HCT116 (cell line): ENCODE data around the gene IL6R. TPM values are rescaled to one million over a fixed set of nuclear protein-coding genes. Genes with fewer than 3 reads are reported as not detected.
A peak's percentile ranks its signal among the peaks of the same experiment; 100 is the strongest.

ENCODE experiments used
- ATAC-seq: fragments of 200-7000 bp; cut with Tn5 transposase; 2 replicates; pipeline ENCODE4 v1.9.1; 2020; ENCODE audit warnings: mild to moderate bottlenecking, moderate library complexity
- BruUV-seq: library from RNA; stranded (reverse); fragments of 400-500 nt; replicated peaks from 2 replicates; lab custom pipeline; 2021; lab: Mats Ljungman, UMichigan
- CTCF ChIA-PET: fragments of 300-600 bp; sonication (Branson Sonifier 250); formaldehyde crosslinking; loops from one replicate; lab custom pipeline; 2021; ENCODE audit warnings: antibody characterized with exemption; lab: Charles Lee
- POLR2A ChIA-PET: fragments of 300-600, 350-600 bp; sonication (Branson Sonifier 250); formaldehyde crosslinking; loops from one replicate; lab custom pipeline; 2021; ENCODE audit warnings: antibody characterized with exemption; lab: Charles Lee
- RAD21 ChIA-PET, 2 experiments: fragments of 300-600 bp; sonication (Branson Sonifier 250); formaldehyde crosslinking; loops; one replicate each; lab custom pipeline; 2023; ENCODE audit warnings: low total read pairs in 2 of 2; ENCODE audit not compliant: uncharacterized antibody in 2 of 2, unreplicated experiment in 2 of 2, low non-redundant PET in 1 of 2; lab: Charles Lee
- DNase-seq: peaks from one replicate; pipeline ENCODE4 v3.0.0-alpha.2; 2010; ENCODE audit warnings: low read depth, low spot score
- H2AFZ ChIP-seq: fragments of 200-600 bp; shearing (Covaris generic), sonication (generic); 2 replicates; pipeline ENCODE4 v1.6.1; 2017; ENCODE audit warnings: low read depth, mixed run types, mixed read lengths, antibody characterized with exemption, low read length; ENCODE audit not compliant: poor library complexity, severe bottlenecking
- H3K27ac ChIP-seq: 2 replicates; pipeline ENCODE4 v1.5.1; 2012; ENCODE audit warnings: low read depth, low read length
- H3K27me3 ChIP-seq: fragments of 200-600 bp; sonication (generic); 2 replicates; pipeline ENCODE4 v1.6.1; 2016; ENCODE audit warnings: mixed run types, low read length, mixed read lengths; ENCODE audit not compliant: insufficient read depth
- H3K36me3 ChIP-seq, 2 experiments: fragments of 200-500 bp in 1 of 2; fragments of 200-600 bp in 1 of 2; sonication (Bioruptor generic) in 1 of 2; sonication (generic) in 1 of 2; 2 replicates each; pipeline versions ENCODE4 v1.5.1 to v1.6.1; 2014 to 2016; ENCODE audit warnings: low read length in 2 of 2, inconsistent platforms in 1 of 2, mixed read lengths in 1 of 2, mixed run types in 1 of 2; ENCODE audit not compliant: insufficient read depth in 2 of 2, control insufficient read depth in 1 of 2
- H3K4me1 ChIP-seq, 2 experiments: fragments of 200-600 bp in 1 of 2; sonication (generic) in 1 of 2; 2 replicates each; pipeline versions ENCODE4 v1.5.1 to v1.6.1; 2012 to 2017; ENCODE audit warnings: low read length in 2 of 2, inconsistent platforms in 1 of 2, mild to moderate bottlenecking in 1 of 2, mixed read lengths in 1 of 2, mixed run types in 1 of 2, moderate library complexity in 1 of 2; ENCODE audit not compliant: insufficient read depth in 2 of 2, control insufficient read depth in 1 of 2
- H3K4me2 ChIP-seq: fragments of 200-600 bp; sonication (generic); 2 replicates; pipeline ENCODE4 v1.6.1; 2017; ENCODE audit warnings: mixed run types, low read length, mixed read lengths
- H3K4me3 ChIP-seq, 2 experiments: fragments of 200-600 bp in 1 of 2; sonication (generic) in 1 of 2; replicated peaks in 1 of 2; 2 replicates each; pipeline ENCODE4 v1.5.1; 2011 to 2016; ENCODE audit warnings: low read length in 2 of 2, control low read depth in 1 of 2, low read depth in 1 of 2, mild to moderate bottlenecking in 1 of 2, mixed read lengths in 1 of 2, mixed run types in 1 of 2
- H3K79me2 ChIP-seq: fragments of 200-600 bp; sonication (generic); 2 replicates; pipeline ENCODE4 v1.6.1; 2017; ENCODE audit warnings: mild to moderate bottlenecking, mixed run types, low read length, moderate library complexity, mixed read lengths; ENCODE audit not compliant: insufficient read depth
- H3K9ac ChIP-seq: fragments of 200-600 bp; sonication (generic); 2 replicates; pipeline ENCODE4 v1.6.1; 2016; ENCODE audit warnings: low read length, mixed read lengths
- H3K9me2 ChIP-seq: fragments of 200-600 bp; sonication (generic), shearing (Covaris generic); 2 replicates; pipeline ENCODE4 v1.6.1; 2017; ENCODE audit warnings: mixed run types, mild to moderate bottlenecking, moderate library complexity; ENCODE audit not compliant: insufficient read depth
- H3K9me3 ChIP-seq, 2 experiments: fragments of 200-500 bp in 1 of 2; fragments of 200-600 bp in 1 of 2; sonication (Bioruptor generic) in 1 of 2; sonication (generic) in 1 of 2; 2 replicates each; pipeline ENCODE4 v1.6.1; 2014 to 2017; ENCODE audit warnings: low read length in 2 of 2, mixed read lengths in 2 of 2, inconsistent platforms in 1 of 2, low read depth in 1 of 2, mild to moderate bottlenecking in 1 of 2, mixed run types in 1 of 2, moderate library complexity in 1 of 2; ENCODE audit not compliant: control insufficient read depth in 1 of 2, insufficient read depth in 1 of 2
- H4K20me1 ChIP-seq: fragments of 200-600 bp; sonication (generic), shearing (Covaris generic); 2 replicates; pipeline ENCODE4 v1.6.1; 2017; ENCODE audit warnings: mixed run types, mild to moderate bottlenecking, moderate library complexity; ENCODE audit not compliant: insufficient read depth
- CEBPB ChIP-seq: IDR thresholded peaks from 2 replicates; pipeline ENCODE4 v1.6.1; 2012; ENCODE audit warnings: low read depth
- EZH2 ChIP-seq: fragments of 200-600 bp; sonication (generic); IDR thresholded peaks from 2 replicates; pipeline ENCODE4 v1.6.1; 2017; ENCODE audit warnings: antibody characterized with exemption, mixed run types
- EZH2phosphoT487 ChIP-seq: fragments of 200-600 bp; IDR thresholded peaks from 2 replicates; pipeline ENCODE4 v1.6.1; 2018; ENCODE audit warnings: antibody characterized with exemption, borderline replicate concordance
- JUND ChIP-seq: IDR thresholded peaks from 2 replicates; pipeline ENCODE4 v1.6.1; 2012
- POLR2A ChIP-seq: IDR thresholded peaks from 2 replicates; pipeline ENCODE4 v1.7.0; 2011; ENCODE audit warnings: borderline replicate concordance; ENCODE audit not compliant: insufficient read depth, insufficient read length; ENCODE audit errors: extremely low read depth
- RAD21 ChIP-seq: IDR thresholded peaks from 2 replicates; pipeline ENCODE4 v1.6.1; 2012; ENCODE audit warnings: low read depth, mild to moderate bottlenecking
- SRF ChIP-seq: IDR thresholded peaks from 2 replicates; pipeline ENCODE4 v1.6.1; 2012; ENCODE audit warnings: low read depth
- YY1 ChIP-seq: IDR thresholded peaks from 2 replicates; pipeline ENCODE4 v1.6.1; 2011; ENCODE audit warnings: low read length, low read depth, moderate library complexity, mild to moderate bottlenecking; ENCODE audit not compliant: insufficient replicate concordance; ENCODE audit errors: extremely low read depth
- intact Hi-C: fragments of 100-400 bp; cut with micrococcal nuclease; formaldehyde crosslinking; loops from 2 replicates; pipeline ENCODE4 v1.10.0; 2022
- total RNA-seq: library from RNA; stranded (reverse); gene quantifications from one replicate; pipeline ENCODE4 v1.2.1, GENCODE V29; 2021; ENCODE audit not compliant: unreplicated experiment

The IL6R gene
- total RNA-seq, 1 experiment from 2014 or later: 6.8 TPM

- Histone ChIP-seq H3K4me3 (no peak overlapping the region), H3K9me2 (no peaks in the 10 kb centered on the region), H4K20me1 (no peaks in the 10 kb centered on the region), H3K4me2 (no peak overlapping the region), H3K9me3 (no peaks in the 10 kb centered on the region), H3K79me2 (no peaks in the 10 kb centered on the region), H3K36me3 (no peaks in the 10 kb centered on the region), H3K27me3 (no peaks in the 10 kb centered on the region; the same call in 1 of the 2 replicates), H3K4me1 (peaks cover 30 to 36% of the 10 kb centered on the region in 2 experiments), H2AFZ (no peak overlapping the region), H3K9ac (no peak overlapping the region), H3K27ac (no peak overlapping the region)
- no peak for ATAC-seq
- ChIA-PET POLR2A (interaction anchor here (0.7 kb wide), 1 partner anchor 625 kb away, joined by 3 read pairs; no protein-coding TSS in a partner anchor), RAD21 (no interaction called here), CTCF (interaction anchor here (1.7 kb wide), 1 partner anchor 75 kb away, joined by 5 read pairs; no protein-coding TSS in a partner anchor)
- TF ChIP-seq SRF (no peak), CEBPB (no peak), EZH2 (no peak), POLR2A (no peak)
- intact Hi-C loops: loop anchor here (2.0 kb wide), 1 partner anchor 29 kb away; no protein-coding TSS in a partner anchor
- no TSS peak for BruUV-seq
- no peak for DNase-seq
Observed at GRCh38 chr1:154403983-154404382, 1.2 kb upstream of the IL6R start.

- Histone ChIP-seq H3K27ac (peak overlapping the region; percentile 69), H3K4me2 (peak overlapping the region; percentile 93), H3K4me1 (peaks cover 30 to 36% of the 10 kb centered on the region in 2 experiments), H2AFZ (peak overlapping the region; percentile 66), H3K9me3 (no peaks in the 10 kb centered on the region)
- ChIA-PET POLR2A (interaction anchor here (0.7 kb wide), 1 partner anchor 624 kb away, joined by 3 read pairs; no protein-coding TSS in a partner anchor), CTCF (interaction anchor here (1.7 kb wide), 1 partner anchor 75 kb away, joined by 5 read pairs; no protein-coding TSS in a partner anchor)
- intact Hi-C loops: loop anchor here (2.0 kb wide), 1 partner anchor 28 kb away; no protein-coding TSS in a partner anchor
- no TSS peak for BruUV-seq
- TF ChIP-seq EZH2phosphoT487 (no peak), RAD21 (no peak), JUND (no peak), POLR2A (no peak), YY1 (no peak)
- TF ChIP-seq, all 23 proteins: peak for 0
- Histone ChIP-seq H3K36me3 (no peaks in the 10 kb centered on the region), H3K9ac (peak overlapping the region; percentile 77), H3K4me3 (peak overlapping the region; percentile 61 to 65), H3K9me2 (no peaks in the 10 kb centered on the region), H3K79me2 (no peaks in the 10 kb centered on the region), H4K20me1 (no peaks in the 10 kb centered on the region), H3K27me3 (no peaks in the 10 kb centered on the region; the same call in 1 of the 2 replicates)
- DNase-seq (no peak), ATAC-seq (peak; percentile 3; the same call in 1 of the 2 replicates)
- RAD21 ChIA-PET: no interaction called here
Observed at GRCh38 chr1:154404511-154404931, 622 bp upstream of the IL6R start.
